ENCODE data around the gene SELENOT. TPM values are rescaled to one million over a fixed set of nuclear protein-coding genes. Genes with fewer than 3 reads are reported as not detected.
"Not testable (repeated sequence)": the region's sequence is repeated elsewhere in the genome, so short reads cannot be mapped to it uniquely, and the experiment has no call there.

SELENOT gene
- total RNA-seq, 1 donor from 2014 or later = 79.1 TPM

- H3K4me1 Mint-ChIP-seq (ENCODE audit: low read depth) = no peaks in the 10 kb centered on the region
- no peaks in the 10 kb centered on the region for H3K27me3 Mint-ChIP-seq (ENCODE audit: low read depth)
- no peak for TF ChIP-seq CTCF (IDR thresholded peaks at IDR 0.05)
- peaks cover 9% of the 10 kb centered on the region for H3K36me3 Mint-ChIP-seq (ENCODE audit: low read depth)
- no peaks in the 10 kb centered on the region for H3K9me3 Mint-ChIP-seq (ENCODE audit: low read depth)
- no peak for DNase-seq (ENCODE audit: low spot score)
- no peak overlapping the region for H3K27ac Mint-ChIP-seq (ENCODE audit: unreplicated experiment)
- no peak overlapping the region for H3K4me3 Mint-ChIP-seq (ENCODE audit: unreplicated experiment)
These were observed 14.9 kb upstream of the SELENOT start for GRCh38 chr3:150588027-150588830.

GRCh38 chr3:150589759-150590158 lies 13.4 kb upstream of the SELENOT start:
- no peak overlapping the region for H3K27ac Mint-ChIP-seq (ENCODE audit: unreplicated experiment)

GRCh38 chr3:150594150-150594549 lies 9.0 kb upstream of the SELENOT start:
- DNase-seq (ENCODE audit: low spot score) = no peak
- Mint-ChIP-seq H3K4me1 (ENCODE audit: low read depth) (peaks cover under 1% of the 10 kb centered on the region), H3K27me3 (ENCODE audit: low read depth) (no peaks in the 10 kb centered on the region), H3K27ac (ENCODE audit: unreplicated experiment) (no peak overlapping the region), H3K9me3 (ENCODE audit: low read depth) (no peaks in the 10 kb centered on the region), H3K36me3 (ENCODE audit: low read depth) (no peaks in the 10 kb centered on the region), H3K4me3 (ENCODE audit: unreplicated experiment) (no peak overlapping the region)
- TF ChIP-seq CTCF (IDR thresholded peaks at IDR 0.05) = no peak

More at GRCh38 chr3:150589759-150590158, 13.4 kb upstream of the SELENOT start:
- Mint-ChIP-seq H3K4me1 (ENCODE audit: low read depth) (no peaks in the 10 kb centered on the region), H3K36me3 (ENCODE audit: low read depth) (peaks cover 9% of the 10 kb centered on the region), H3K4me3 (ENCODE audit: unreplicated experiment) (no peak overlapping the region), H3K27me3 (ENCODE audit: low read depth) (no peaks in the 10 kb centered on the region), H3K9me3 (ENCODE audit: low read depth) (no peaks in the 10 kb centered on the region)
- no peak for DNase-seq (ENCODE audit: low spot score)
- no peak for TF ChIP-seq CTCF (IDR thresholded peaks at IDR 0.05)

- H3K9me3 Mint-ChIP-seq (ENCODE audit: low read depth) = no peaks in the 10 kb centered on the region
- H3K27ac Mint-ChIP-seq (ENCODE audit: unreplicated experiment) = no peak overlapping the region
- H3K36me3 Mint-ChIP-seq (ENCODE audit: low read depth) = no peaks in the 10 kb centered on the region
- no peaks in the 10 kb centered on the region for H3K27me3 Mint-ChIP-seq (ENCODE audit: low read depth)
- H3K4me3 Mint-ChIP-seq (ENCODE audit: unreplicated experiment) = no peak overlapping the region
- H3K4me1 Mint-ChIP-seq (ENCODE audit: low read depth) = peaks cover 28% of the 10 kb centered on the region
- TF ChIP-seq CTCF (IDR thresholded peaks at IDR 0.05) = no peak
- DNase-seq (ENCODE audit: low spot score) = no peak
These were observed 5.5 kb upstream of the SELENOT start for GRCh38 chr3:150597646-150598045.

- Mint-ChIP-seq H3K36me3 (ENCODE audit: low read depth) (no peaks in the 10 kb centered on the region), H3K9me3 (ENCODE audit: low read depth) (no peaks in the 10 kb centered on the region), H3K4me3 (ENCODE audit: unreplicated experiment) (no peak overlapping the region), H3K4me1 (ENCODE audit: low read depth) (peaks cover 41% of the 10 kb centered on the region), H3K27me3 (ENCODE audit: low read depth) (no peaks in the 10 kb centered on the region), H3K27ac (ENCODE audit: unreplicated experiment) (no peak overlapping the region)
- no peak for DNase-seq (ENCODE audit: low spot score)
- no peak for TF ChIP-seq CTCF (IDR thresholded peaks at IDR 0.05)
These were observed 3.4 kb upstream of the SELENOT start for GRCh38 chr3:150599611-150600297.

GRCh38 chr3:150600647-150601530 lies 2.2 kb upstream of the SELENOT start:
- not testable (repeated sequence) for H3K4me3 Mint-ChIP-seq (ENCODE audit: unreplicated experiment); H3K27ac Mint-ChIP-seq (ENCODE audit: unreplicated experiment); DNase-seq (ENCODE audit: low spot score); H3K27me3 Mint-ChIP-seq (ENCODE audit: low read depth); H3K9me3 Mint-ChIP-seq (ENCODE audit: low read depth); H3K36me3 Mint-ChIP-seq (ENCODE audit: low read depth)
- peaks cover 51% of the 10 kb centered on the region for H3K4me1 Mint-ChIP-seq (ENCODE audit: low read depth)
